Uterus (tissue), 2 donors: ENCODE results near the gene IGSF3.

Source experiments
- CTCF ChIP-seq, 4 experiments: fragments of 200-600 bp in 2 of 4; fragments of 450-650 bp in 2 of 4; sonication (generic) in 2 of 4; IDR thresholded peaks; one replicate each; pipeline ENCODE4 v1.5.1; 2016 to 2019; ENCODE audit warnings: antibody characterized with exemption in 4 of 4, mild to moderate bottlenecking in 2 of 4, moderate library complexity in 1 of 4
- POLR2A ChIP-seq, 2 donors: fragments of 450-650 bp; IDR thresholded peaks; one replicate each; pipeline ENCODE4 v1.6.1; 2016; ENCODE audit warnings: antibody characterized with exemption in 2 of 2, mild to moderate bottlenecking in 1 of 2, moderate library complexity in 1 of 2

DNA sequence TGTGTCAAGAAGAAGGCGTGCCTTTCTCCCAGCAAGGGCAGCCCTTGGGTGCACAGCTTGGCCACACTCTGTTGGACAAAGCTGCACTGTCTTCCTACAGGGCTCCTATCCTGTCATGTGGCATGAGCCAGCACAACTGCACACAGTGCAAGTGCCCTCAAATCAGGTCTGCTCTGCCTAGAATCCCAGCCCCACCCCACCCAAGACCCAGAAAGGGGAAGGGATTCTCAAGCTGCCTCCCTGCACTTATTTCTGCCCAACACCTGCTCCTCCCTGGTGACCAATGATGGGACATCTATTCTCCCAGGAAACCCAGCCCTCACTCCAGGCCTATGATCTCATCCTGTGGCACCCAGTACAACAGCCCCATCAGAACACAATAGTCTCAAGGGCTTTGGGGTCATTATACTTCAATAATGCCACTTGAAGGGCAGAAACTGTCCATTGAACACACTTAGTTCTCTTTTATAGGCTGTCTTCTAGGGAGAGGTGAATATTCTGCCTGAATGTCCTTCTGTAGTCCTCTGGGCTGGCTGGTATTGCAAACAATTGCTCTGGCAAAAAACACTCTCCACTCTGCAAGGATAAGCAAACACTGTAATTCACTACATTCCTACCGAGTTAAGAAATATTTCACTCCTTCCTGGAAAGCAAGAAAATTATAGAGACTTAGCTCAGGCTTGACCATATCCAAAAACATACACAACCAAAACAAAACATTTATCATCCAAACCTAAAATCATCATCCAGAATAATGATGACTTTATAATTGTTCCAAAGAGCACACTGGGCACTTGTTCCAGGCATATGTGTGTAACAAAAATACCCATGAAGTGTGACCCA, 43.1 kb upstream of the IGSF3 start:
- TF ChIP-seq CTCF (IDR thresholded peaks at IDR 0.05) (no peak), POLR2A (IDR thresholded peaks at IDR 0.05) (no peak)
